Measurements from ENCODE around the gene VPS25. TPM values are rescaled to one million over a fixed set of nuclear protein-coding genes. Genes with fewer than 3 reads are reported as not detected.

VPS25 gene
- total RNA-seq, 2 donors from 2014 or later = 58.4 to 62.2 TPM

GRCh38 chr17:42782166-42783061 is 9.2 kb downstream of the VPS25 start:
- no peak overlapping the region for H3K27ac Mint-ChIP-seq
- H3K36me3 Mint-ChIP-seq = peaks cover 6 to 22% of the 10 kb centered on the region in 2 donors
- DNase-seq (ENCODE audit: low spot score in 2 of 2) (no peak), ATAC-seq (no peak)
- no peaks in the 10 kb centered on the region for H3K9me3 Mint-ChIP-seq

- ATAC-seq (no peak), DNase-seq (ENCODE audit: low spot score in 2 of 2) (no peak)
- Mint-ChIP-seq H3K36me3 (peaks cover 6 to 22% of the 10 kb centered on the region in 2 donors), H3K9me3 (no peaks in the 10 kb centered on the region), H3K27ac (no peak overlapping the region)
Measured at GRCh38 chr17:42783062-42783790, 10.0 kb downstream of the VPS25 start.

- DNase-seq (ENCODE audit: low spot score in 2 of 2) (no peak), ATAC-seq (no peak)
- H3K36me3 Mint-ChIP-seq = peaks cover 6 to 22% of the 10 kb centered on the region in 2 donors
- no peak overlapping the region for H3K27ac Mint-ChIP-seq
- no peaks in the 10 kb centered on the region for H3K9me3 Mint-ChIP-seq
Measured at GRCh38 chr17:42783791-42784138, 10.5 kb downstream of the VPS25 start.

- Mint-ChIP-seq H3K9me3 (no peaks in the 10 kb centered on the region), H3K36me3 (peaks cover 6 to 17% of the 10 kb centered on the region in 2 donors), H3K27ac (no peak overlapping the region)
- DNase-seq (ENCODE audit: low spot score in 2 of 2) = no peak
- ATAC-seq = no peak
Measured at GRCh38 chr17:42784409-42784808, 11.2 kb downstream of the VPS25 start.

DNA sequence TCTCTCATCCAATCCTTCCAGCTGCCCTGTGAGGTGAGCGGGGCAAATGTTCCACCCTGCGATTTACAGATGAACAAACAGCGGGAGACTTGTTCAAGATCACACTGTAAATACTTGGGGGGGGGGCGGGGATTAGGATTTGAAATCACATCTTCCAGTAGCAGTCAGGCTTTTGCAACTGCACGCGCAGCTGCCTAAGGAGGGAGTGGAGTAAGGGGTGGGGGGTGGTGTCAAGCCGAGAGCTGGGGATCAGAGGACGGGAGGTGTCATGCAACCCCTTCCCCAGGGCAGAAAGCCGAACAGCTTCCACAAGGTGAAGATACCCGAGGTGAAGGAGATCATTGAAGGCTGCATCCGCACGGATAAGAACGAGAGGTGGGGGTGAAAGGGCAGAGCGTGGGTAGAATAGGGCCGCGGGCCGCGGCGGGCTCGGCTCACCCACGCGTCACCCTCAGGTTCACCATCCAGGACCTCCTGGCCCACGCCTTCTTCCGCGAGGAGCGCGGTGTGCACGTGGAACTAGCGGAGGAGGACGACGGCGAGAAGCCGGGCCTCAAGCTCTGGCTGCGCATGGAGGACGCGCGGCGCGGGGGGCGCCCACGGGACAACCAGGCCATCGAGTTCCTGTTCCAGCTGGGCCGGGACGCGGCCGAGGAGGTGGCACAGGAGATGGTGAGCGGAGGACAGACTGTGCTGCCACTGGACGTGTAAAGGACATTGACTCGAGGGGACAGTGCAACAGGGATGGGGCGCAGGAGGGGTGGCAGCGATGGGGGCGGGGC is 11.8 kb downstream of the VPS25 start:
- Mint-ChIP-seq H3K27ac (no peak overlapping the region), H3K9me3 (no peaks in the 10 kb centered on the region), H3K36me3 (peaks cover 6 to 14% of the 10 kb centered on the region in 2 donors)
- DNase-seq (ENCODE audit: low spot score in 2 of 2) (peak in 1 of 2 donors; percentile 50), ATAC-seq (no peak)

- no peak for ATAC-seq
- Mint-ChIP-seq H3K9me3 (no peaks in the 10 kb centered on the region), H3K36me3 (peaks cover 6 to 14% of the 10 kb centered on the region in 2 donors), H3K27ac (no peak overlapping the region)
- no peak for DNase-seq (ENCODE audit: low spot score in 2 of 2)
Measured at GRCh38 chr17:42787266-42787665, 14.0 kb downstream of the VPS25 start.

GRCh38 chr17:42791948-42792347 is 18.7 kb downstream of the VPS25 start:
- Mint-ChIP-seq H3K9me3 (no peaks in the 10 kb centered on the region), H3K27ac (no peak overlapping the region), H3K36me3 (no peaks in the 10 kb centered on the region)
- DNase-seq (ENCODE audit: low spot score in 2 of 2) = no peak
- ATAC-seq = no peak

GRCh38 chr17:42792545-42792944 is 19.3 kb downstream of the VPS25 start:
- Mint-ChIP-seq H3K9me3 (no peaks in the 10 kb centered on the region), H3K36me3 (no peaks in the 10 kb centered on the region), H3K27ac (no peak overlapping the region)
- no peak for DNase-seq (ENCODE audit: low spot score in 2 of 2)
- no peak for ATAC-seq

- ATAC-seq (no peak), DNase-seq (ENCODE audit: low spot score in 2 of 2) (no peak)
- Mint-ChIP-seq H3K9me3 (peaks cover 4% of the 10 kb centered on the region in 2 donors), H3K36me3 (peaks cover 8% of the 10 kb centered on the region in 2 donors), H3K27ac (peak overlapping the region in 1 of 2 donors; percentile 51)
Measured at GRCh38 chr17:42795061-42795460, 21.8 kb downstream of the VPS25 start.

GRCh38 chr17:42795465-42795864 is 22.2 kb downstream of the VPS25 start:
- DNase-seq (ENCODE audit: low spot score in 2 of 2) = no peak
- Mint-ChIP-seq H3K36me3 (peaks cover 8% of the 10 kb centered on the region in 2 donors), H3K27ac (no peak overlapping the region), H3K9me3 (peaks cover 4% of the 10 kb centered on the region in 2 donors)
- no peak for ATAC-seq

- H3K9me3 Mint-ChIP-seq = peaks cover 4% of the 10 kb centered on the region in 2 donors
- no peak overlapping the region for H3K27ac Mint-ChIP-seq
- peaks cover 8% of the 10 kb centered on the region in 2 donors for H3K36me3 Mint-ChIP-seq
- DNase-seq (ENCODE audit: low spot score in 2 of 2) (peak in 1 of 2 donors; percentile 18), ATAC-seq (no peak)
Measured at GRCh38 chr17:42796066-42796758, 23.0 kb downstream of the VPS25 start.

GRCh38 chr17:42797067-42798007 is 24.1 kb downstream of the VPS25 start:
- Mint-ChIP-seq H3K9me3 (peaks cover 4% of the 10 kb centered on the region in 2 donors), H3K27ac (no peak overlapping the region), H3K36me3 (peaks cover 8% of the 10 kb centered on the region in 2 donors)
- DNase-seq (ENCODE audit: low spot score in 2 of 2) (no peak), ATAC-seq (no peak)

- DNase-seq (ENCODE audit: low spot score in 2 of 2) = no peak
- Mint-ChIP-seq H3K27ac (peak overlapping the region; percentile 81 to 94), H3K9me3 (peaks cover 4% of the 10 kb centered on the region in 2 donors), H3K36me3 (peaks cover 8% of the 10 kb centered on the region in 2 donors)
- no peak for ATAC-seq
Measured at GRCh38 chr17:42798011-42798382, 24.7 kb downstream of the VPS25 start.

GRCh38 chr17:42798383-42799380 is 25.4 kb downstream of the VPS25 start, which contains the start of the genes CNTD1 and COA3:
Gene CNTD1 (plus strand): TSS chr17:42798861. CDS start chr17:42799068, 207 bp downstream.
Gene COA3 (minus strand): TSS chr17:42798704. CDS start chr17:42798681, 23 bp downstream.
- ATAC-seq (peak; percentile 96 to 100), DNase-seq (ENCODE audit: low spot score in 2 of 2) (peak; percentile 75 to 86)
- Mint-ChIP-seq H3K27ac (peak within 1 kb of the TSS; percentile 81 to 94), H3K9me3 (peaks cover 4% of the 10 kb centered on the region in 2 donors), H3K36me3 (peaks cover 8% of the 10 kb centered on the region in 2 donors)

Data from activated naive CD4-positive, alpha-beta T cell treated with anti-CD3 and anti-CD28 coated beads, Interleukin-2, amount 50 U/mL, for 72 hours (primary cell).